Sciatic nerve (tissue), 2 donors: ENCODE results near the gene CANX. TPM values are rescaled to one million over a fixed set of nuclear protein-coding genes. Genes with fewer than 3 reads are reported as not detected.

ENCODE experiments used
- ATAC-seq: fragments of 200-7000 bp; cut with Tn5 transposase; one replicate; pipeline ENCODE4 v1.9.1; 2020; ENCODE audit warnings: mild to moderate bottlenecking, moderate library complexity
- DNase-seq: peaks from one replicate; pipeline ENCODE4 v3.0.0-alpha.2; 2020; ENCODE audit warnings: low spot score
- intact Hi-C: fragments of 100-400 bp; cut with DNase I; formaldehyde crosslinking; loops from one replicate; pipeline ENCODE4 v1.14.2; 2022
- total RNA-seq: library from RNA; stranded (reverse); fragmentation: NEBNext Ultra II Directional; extraction: Animal tissue kit (Norgen Biotek cat#: 25700); gene quantifications from one replicate; pipeline ENCODE4 v1.2.1, GENCODE V29; 2021
- donor health status: DM: no; HTN: no; CAD: no.
- donor health status: DM: no; HTN: no; CAD: no.

Gene CANX
- total RNA-seq, 1 donor from 2014 or later: 542 TPM

GRCh38 chr5:179768326-179769085, 69.7 kb downstream of the CANX start:
- DNase-seq (no peak), ATAC-seq (no peak)
- intact Hi-C loops: no loop called here

GRCh38 chr5:179769271-179769670, 70.5 kb downstream of the CANX start:
- DNase-seq (no peak), ATAC-seq (no peak)
- intact Hi-C loops: no loop called here

DNA sequence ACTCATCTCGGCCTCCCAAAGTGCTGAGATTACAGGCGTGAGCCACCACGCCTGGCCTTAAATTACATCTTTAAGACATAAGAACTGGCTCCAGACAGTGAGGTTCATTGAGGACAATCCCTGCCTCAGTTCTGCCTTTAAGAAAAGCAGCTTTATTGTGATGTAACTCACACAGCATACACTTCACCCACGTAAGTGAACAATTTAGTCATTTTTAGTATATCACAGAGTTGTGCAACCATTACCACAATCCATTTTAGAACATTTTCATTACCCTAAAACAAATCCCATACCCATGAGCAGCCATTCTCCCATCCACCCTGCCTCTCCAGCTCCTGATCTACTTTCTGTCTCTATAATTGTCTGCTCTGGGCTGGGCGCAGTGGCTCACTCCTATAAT, 71.0 kb downstream of the CANX start:
- DNase-seq: no peak
- no peak for ATAC-seq
- intact Hi-C loops: no loop called here

DNA sequence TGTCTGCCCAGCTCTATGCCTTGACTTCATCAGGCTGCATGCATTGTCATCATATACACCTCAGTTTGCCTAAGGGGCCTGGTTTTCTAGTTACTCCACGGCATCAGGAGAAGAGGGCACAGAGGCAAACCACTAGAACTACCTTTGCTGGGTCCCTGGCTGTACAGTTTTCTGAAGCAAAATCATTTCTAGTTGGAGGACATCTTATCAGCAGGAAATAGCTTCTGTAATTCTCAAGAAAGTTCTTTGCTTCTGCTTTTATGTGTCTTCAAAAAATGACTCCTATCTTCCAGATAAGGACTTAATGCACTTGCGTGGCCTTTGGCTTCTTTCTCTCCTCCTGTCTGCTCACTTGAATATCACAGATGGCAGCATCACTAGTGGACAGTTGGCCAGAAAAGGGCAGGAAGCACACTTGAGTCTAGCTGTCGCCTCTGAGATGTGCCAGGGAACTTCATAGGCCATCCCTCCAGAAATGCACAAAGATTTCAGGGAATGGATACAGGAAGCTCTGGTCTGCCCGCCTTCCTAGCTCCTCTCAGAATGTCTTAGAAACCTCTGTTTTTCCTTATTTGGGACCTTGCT, 72.6 kb downstream of the CANX start:
- intact Hi-C loops: no loop called here
- DNase-seq (no peak), ATAC-seq (no peak)

DNA sequence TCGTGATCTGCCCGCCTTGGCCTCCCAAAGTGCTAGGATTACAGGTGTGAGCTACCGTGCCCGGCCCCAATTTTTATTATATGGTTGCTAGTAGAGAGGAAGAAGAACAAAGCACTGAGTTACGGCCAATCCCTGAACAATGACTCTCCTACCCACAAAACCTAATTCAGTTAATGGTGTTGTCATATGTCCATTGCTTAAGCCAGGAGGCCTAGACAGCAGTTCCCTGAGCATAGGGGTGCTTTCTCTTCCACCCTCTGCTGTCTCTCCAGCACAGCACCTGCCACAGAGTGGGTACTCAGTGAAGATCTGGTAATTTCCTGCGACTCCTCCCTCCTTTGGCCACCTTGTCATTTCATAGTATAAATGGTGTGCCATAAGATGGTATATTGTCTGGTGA, 73.6 kb downstream of the CANX start:
- no peak for DNase-seq
- no peak for ATAC-seq
- intact Hi-C loops: no loop called here

DNA sequence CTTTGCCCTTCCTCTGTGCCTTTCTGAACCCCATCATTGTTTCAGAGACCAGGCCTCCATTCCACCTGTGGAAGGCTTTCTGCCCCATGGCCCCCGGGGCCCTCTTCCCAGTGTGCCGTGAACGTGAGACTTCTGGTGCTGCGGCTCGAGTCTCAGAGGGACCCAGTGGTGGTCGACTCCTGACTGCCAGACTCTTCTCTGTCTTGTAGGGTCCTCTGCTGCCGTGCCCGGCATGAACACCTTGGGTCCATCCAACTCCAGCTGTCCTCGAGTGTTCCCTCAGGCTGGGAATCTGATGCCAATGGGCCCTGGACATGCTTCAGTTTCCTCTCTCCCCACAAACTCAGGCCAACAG, 74.9 kb downstream of the CANX start:
- DNase-seq (no peak), ATAC-seq (no peak)
- intact Hi-C loops: no loop called here

DNA sequence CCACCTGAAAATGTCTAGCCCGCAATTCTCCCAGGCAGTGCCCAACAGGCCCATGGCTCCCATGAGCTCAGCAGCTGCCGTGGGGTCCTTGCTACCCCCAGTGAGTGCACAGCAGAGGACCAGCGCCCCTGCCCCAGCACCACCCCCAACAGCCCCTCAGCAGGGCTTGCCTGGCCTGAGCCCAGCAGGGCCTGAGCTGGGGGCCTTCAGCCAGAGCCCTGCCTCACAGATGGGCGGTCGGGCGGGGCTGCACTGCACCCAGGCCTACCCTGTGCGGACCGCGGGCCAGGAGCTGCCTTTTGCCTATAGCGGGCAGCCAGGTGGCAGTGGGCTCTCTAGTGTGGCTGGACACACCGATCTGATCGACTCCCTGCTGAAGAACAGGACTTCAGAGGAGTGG, 75.7 kb downstream of the CANX start:
- ATAC-seq (no peak), DNase-seq (no peak)
- intact Hi-C loops: no loop called here

- intact Hi-C loops: no loop called here
- DNase-seq: no peak
- no peak for ATAC-seq
Measured at GRCh38 chr5:179776411-179776938, 77.7 kb downstream of the CANX start.

GRCh38 chr5:179777456-179777855, 78.7 kb downstream of the CANX start:
- DNase-seq: no peak
- intact Hi-C loops: no loop called here
- ATAC-seq: no peak

GRCh38 chr5:179777909-179778308, 79.1 kb downstream of the CANX start:
- DNase-seq: no peak
- peak; percentile 25 for ATAC-seq
- intact Hi-C loops: no loop called here

DNA sequence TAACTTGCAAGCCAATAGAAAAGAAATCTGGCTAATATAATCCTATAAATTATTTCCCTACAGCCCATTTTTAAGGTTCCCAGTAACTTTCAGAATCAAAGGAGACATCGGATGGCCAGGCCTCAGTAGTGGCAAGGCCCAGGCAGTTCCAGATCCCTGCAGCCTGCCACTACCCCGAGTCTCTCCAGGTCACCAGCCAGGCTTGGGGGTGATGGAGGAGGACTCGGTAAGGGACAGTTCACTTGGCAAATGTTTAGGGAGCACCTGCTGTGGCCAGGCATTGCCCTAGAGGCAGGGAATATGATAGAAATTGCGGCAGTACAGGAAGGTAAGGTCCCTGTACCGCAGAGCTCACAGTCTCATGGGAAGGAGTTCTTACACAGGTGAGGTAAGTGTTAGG, 79.8 kb downstream of the CANX start:
- intact Hi-C loops: no loop called here
- ATAC-seq (no peak), DNase-seq (no peak)

- no peak for DNase-seq
- intact Hi-C loops: no loop called here
- ATAC-seq: no peak
Measured at GRCh38 chr5:179779826-179780225, 81.1 kb downstream of the CANX start.

DNA sequence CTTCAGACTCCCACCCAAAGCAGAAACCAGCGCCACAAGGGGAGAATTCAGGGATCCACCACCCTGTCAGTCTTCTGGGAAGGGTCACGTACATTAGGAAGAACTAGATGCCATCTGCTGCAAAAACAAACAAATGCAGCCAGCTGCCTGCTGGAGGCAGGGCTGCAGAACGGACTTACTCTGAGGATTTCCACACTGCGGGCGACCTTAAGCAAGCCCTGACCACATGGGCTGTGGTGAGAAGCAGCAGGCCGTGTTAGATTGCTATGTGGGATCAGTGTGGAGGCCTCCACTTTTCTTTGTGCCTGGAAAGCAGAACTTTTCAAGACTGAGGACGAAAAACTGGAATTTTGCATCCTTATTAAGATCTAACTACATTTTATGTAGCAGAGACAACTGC, 81.6 kb downstream of the CANX start:
- ATAC-seq (no peak), DNase-seq (no peak)
- intact Hi-C loops: no loop called here

Other genes starting within 250 kb of the CANX start
- 52.1 TPM for gene RUFY1, start 148.4 kb upstream of the CANX start, total RNA-seq
- 673 TPM for gene HNRNPH1, start 75.3 kb upstream of the CANX start, total RNA-seq
- not detected for gene CBY3, start 17.9 kb upstream of the CANX start, total RNA-seq
- gene MAML1, start 33.9 kb downstream of the CANX start, total RNA-seq: 32.5 TPM
- gene LTC4S, start 95.0 kb downstream of the CANX start, total RNA-seq: 21.7 TPM
- 71.7 TPM for gene MGAT4B, start 107.9 kb downstream of the CANX start, total RNA-seq
- gene SQSTM1, start 121.9 kb downstream of the CANX start, total RNA-seq: 365 TPM
- gene MRNIP, start 159.8 kb downstream of the CANX start, total RNA-seq: 54.4 TPM
- 132 TPM for gene TBC1D9B, start 208.9 kb downstream of the CANX start, total RNA-seq